NT2/D1 (cell line): ENCODE results near the gene LAMA5.

Experiments used
- SUZ12 ChIP-seq: IDR thresholded peaks from 2 replicates; pipeline ENCODE4 v1.6.1; 2011; ENCODE audit not compliant: insufficient read length, insufficient read depth; ENCODE audit errors: extremely low read depth
- YY1 ChIP-seq: IDR thresholded peaks from 2 replicates; pipeline ENCODE4 v1.6.1; 2011; ENCODE audit not compliant: insufficient read length, insufficient read depth
- ZNF274 ChIP-seq: IDR thresholded peaks from 2 replicates; pipeline ENCODE4 v1.6.1; 2011; ENCODE audit warnings: mild to moderate bottlenecking, low read depth, low read length

DNA sequence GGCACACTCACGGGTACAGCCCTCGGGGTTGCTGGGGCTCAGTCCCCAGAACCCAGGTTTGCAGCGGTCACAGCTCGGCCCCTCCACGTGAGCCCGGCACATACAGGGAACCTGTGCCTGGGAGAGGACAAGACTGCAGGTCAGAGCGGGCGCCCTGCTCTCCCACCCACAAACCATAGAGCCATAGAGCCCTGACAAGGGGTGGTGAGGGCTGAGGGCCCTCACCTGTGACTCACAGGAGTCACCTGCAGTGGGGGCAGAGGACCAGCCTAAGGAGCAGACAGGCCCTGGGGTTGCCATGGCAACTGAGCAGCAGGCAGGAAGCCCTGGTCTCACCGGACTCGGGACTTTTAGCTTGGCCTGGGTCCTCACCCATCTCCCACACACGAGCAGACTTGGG is 30.8 kb downstream of the LAMA5 start:
- TF ChIP-seq ZNF274, result no peak
- no peak for TF ChIP-seq YY1
- no peak for TF ChIP-seq SUZ12
